ENCODE results near the gene ZNF841. TPM values are rescaled to one million over a fixed set of nuclear protein-coding genes. Genes with fewer than 3 reads are reported as not detected.

Gene ZNF841
- total RNA-seq, 1 donor from 2014 or later = 7.2 TPM

Other genes with a start within 250 kb of the ZNF841 start
- 8.4 TPM for gene ZNF577, start 207.8 kb downstream of the ZNF841 start, total RNA-seq
- 8.8 TPM for gene ZNF649, start 190.7 kb downstream of the ZNF841 start, total RNA-seq
- 3.7 TPM for gene ZNF613, start 168.3 kb downstream of the ZNF841 start, total RNA-seq
- gene ZNF350, start 108.9 kb downstream of the ZNF841 start, total RNA-seq = 7.3 TPM
- 11.9 TPM for gene ZNF615, start 87.6 kb downstream of the ZNF841 start, total RNA-seq
- 6.0 TPM for gene ZNF614, start 67.4 kb downstream of the ZNF841 start, total RNA-seq
- gene ZNF432, start 46.9 kb downstream of the ZNF841 start, total RNA-seq = 7.9 TPM
- gene ZNF616, start 44.2 kb upstream of the ZNF841 start, total RNA-seq = 5.2 TPM
- 6.8 TPM for gene ZNF836, start 75.9 kb upstream of the ZNF841 start, total RNA-seq
- 338 TPM for gene PPP2R1A, start 94.3 kb upstream of the ZNF841 start, total RNA-seq
- gene ZNF766, start 173.8 kb upstream of the ZNF841 start, total RNA-seq = 9.7 TPM
- 18.5 TPM for gene ZNF480, start 201.4 kb upstream of the ZNF841 start, total RNA-seq
- 2.5 TPM for gene ZNF610, start 240.5 kb upstream of the ZNF841 start, total RNA-seq

All from Right ventricle myocardium inferior (tissue), 1 donor.